Measurements from ENCODE around the gene FLNA.

The FLNA gene

GRCh38 chrX:154367474-154368308 is 6.7 kb downstream of the FLNA start:
- no peak overlapping the region; the same call in 1 of the 2 replicates for H3K4me3 ChIP-seq (ENCODE audit: low read depth, low read length)
- no peak for DNase-seq (ENCODE audit: low read depth)
- no peak for TF ChIP-seq CTCF (IDR thresholded peaks at IDR 0.05; ENCODE audit: insufficient read depth, low read depth, low read length, missing control alignments)

- DNase-seq (ENCODE audit: low read depth), result no peak
- H3K4me3 ChIP-seq (ENCODE audit: low read depth, low read length), result no peak overlapping the region
- no peak for TF ChIP-seq CTCF (IDR thresholded peaks at IDR 0.05; ENCODE audit: insufficient read depth, low read depth, low read length, missing control alignments)
Measured at GRCh38 chrX:154366666-154367055, 7.8 kb downstream of the FLNA start.

- no peak for TF ChIP-seq CTCF (IDR thresholded peaks at IDR 0.05; ENCODE audit: insufficient read depth, low read depth, low read length, missing control alignments)
- no peak overlapping the region for H3K4me3 ChIP-seq (ENCODE audit: low read depth, low read length)
- no peak for DNase-seq (ENCODE audit: low read depth)
Measured at GRCh38 chrX:154365997-154366665, 8.3 kb downstream of the FLNA start.

- no peak for DNase-seq (ENCODE audit: low read depth)
- no peak for TF ChIP-seq CTCF (IDR thresholded peaks at IDR 0.05; ENCODE audit: insufficient read depth, low read depth, low read length, missing control alignments)
- H3K4me3 ChIP-seq (ENCODE audit: low read depth, low read length), result no peak overlapping the region
Measured at GRCh38 chrX:154365052-154365600, 9.3 kb downstream of the FLNA start.

- no peak overlapping the region for H3K4me3 ChIP-seq (ENCODE audit: low read depth, low read length)
- no peak for TF ChIP-seq CTCF (IDR thresholded peaks at IDR 0.05; ENCODE audit: insufficient read depth, low read depth, low read length, missing control alignments)
- DNase-seq (ENCODE audit: low read depth), result no peak
Measured at GRCh38 chrX:154363706-154364439, 10.6 kb downstream of the FLNA start.

GRCh38 chrX:154362085-154362742 is 12.2 kb downstream of the FLNA start:
- no peak for TF ChIP-seq CTCF (IDR thresholded peaks at IDR 0.05; ENCODE audit: insufficient read depth, low read depth, low read length, missing control alignments)
- no peak for DNase-seq (ENCODE audit: low read depth)
- H3K4me3 ChIP-seq (ENCODE audit: low read depth, low read length), result no peak overlapping the region

Measured in GM12865 (cell line).